NCI-H1092 treated with DMSO at 0.1 percent for 48 hours (cell line): ENCODE measurements around the gene BPIFB6.

ENCODE experiments used
- DNase-seq: peaks from one replicate; lab custom pipeline; 2025; lab: John Stamatoyannopoulos, UW

Gene BPIFB6

DNA sequence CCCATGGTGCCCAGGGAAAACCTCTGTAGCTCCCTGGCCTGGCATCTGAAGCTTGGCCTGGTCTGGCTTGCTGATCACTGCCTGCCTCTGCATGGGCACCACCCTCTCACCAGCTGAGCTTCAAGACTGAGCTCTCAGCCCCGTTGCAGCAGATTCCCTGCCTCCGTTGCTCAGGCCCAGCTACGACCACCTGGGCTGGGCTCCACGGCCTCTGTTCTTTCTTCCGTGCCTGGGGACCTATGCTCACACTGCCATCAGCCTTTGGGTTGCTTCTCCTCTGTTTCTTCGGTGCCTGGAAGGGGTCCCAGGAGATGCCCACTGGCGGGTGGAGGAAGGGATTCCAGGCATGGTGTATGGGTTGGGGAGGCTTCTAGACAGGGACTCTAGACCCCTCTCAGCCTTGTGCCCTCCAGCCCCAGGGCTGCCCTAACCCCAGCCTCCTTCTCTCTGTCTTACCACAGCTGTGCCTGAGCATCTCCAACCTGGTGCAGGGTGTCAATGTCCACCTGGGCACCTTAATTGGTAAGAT lies 14.8 kb upstream of the BPIFB6 start:
- DNase-seq, result no peak

- DNase-seq, result no peak
These were observed 13.9 kb upstream of the BPIFB6 start for GRCh38 chr20:33017542-33017941.

DNA sequence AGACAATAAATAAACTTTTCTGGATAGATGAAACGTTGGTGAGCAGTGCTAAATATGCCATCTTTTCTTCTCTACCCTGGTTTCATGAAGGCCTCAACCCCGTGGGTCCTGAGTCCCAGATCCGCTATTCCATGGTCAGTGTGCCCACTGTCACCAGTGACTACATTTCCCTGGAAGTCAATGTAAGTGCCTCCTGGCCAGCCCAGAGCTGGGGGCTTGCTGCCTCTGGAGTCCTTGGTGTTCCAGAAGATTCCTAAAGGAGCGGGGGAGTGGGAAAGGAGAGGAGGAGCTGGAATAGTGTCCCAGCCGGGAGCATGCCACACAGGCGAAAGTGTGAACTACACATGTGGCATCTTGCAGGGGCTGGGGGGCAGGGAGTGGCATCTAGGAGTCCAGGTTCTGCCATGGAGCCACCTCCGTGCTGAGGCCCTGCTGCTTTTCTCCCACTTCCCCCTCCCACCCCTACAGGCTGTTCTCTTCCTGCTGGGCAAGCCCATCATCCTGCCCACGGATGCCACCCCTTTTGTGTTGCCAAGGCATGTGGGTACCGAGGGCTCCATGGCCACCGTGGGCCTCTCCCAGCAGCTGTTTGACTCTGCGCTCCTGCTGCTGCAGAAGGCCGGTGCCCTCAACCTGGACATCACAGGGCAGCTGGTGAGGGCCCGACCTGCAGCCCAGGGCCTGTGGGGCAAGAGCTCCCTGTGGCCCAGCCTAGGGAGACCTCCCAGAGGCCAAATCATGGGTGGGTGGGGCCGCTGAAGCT lies 13.1 kb upstream of the BPIFB6 start:
- DNase-seq, result no peak

DNA sequence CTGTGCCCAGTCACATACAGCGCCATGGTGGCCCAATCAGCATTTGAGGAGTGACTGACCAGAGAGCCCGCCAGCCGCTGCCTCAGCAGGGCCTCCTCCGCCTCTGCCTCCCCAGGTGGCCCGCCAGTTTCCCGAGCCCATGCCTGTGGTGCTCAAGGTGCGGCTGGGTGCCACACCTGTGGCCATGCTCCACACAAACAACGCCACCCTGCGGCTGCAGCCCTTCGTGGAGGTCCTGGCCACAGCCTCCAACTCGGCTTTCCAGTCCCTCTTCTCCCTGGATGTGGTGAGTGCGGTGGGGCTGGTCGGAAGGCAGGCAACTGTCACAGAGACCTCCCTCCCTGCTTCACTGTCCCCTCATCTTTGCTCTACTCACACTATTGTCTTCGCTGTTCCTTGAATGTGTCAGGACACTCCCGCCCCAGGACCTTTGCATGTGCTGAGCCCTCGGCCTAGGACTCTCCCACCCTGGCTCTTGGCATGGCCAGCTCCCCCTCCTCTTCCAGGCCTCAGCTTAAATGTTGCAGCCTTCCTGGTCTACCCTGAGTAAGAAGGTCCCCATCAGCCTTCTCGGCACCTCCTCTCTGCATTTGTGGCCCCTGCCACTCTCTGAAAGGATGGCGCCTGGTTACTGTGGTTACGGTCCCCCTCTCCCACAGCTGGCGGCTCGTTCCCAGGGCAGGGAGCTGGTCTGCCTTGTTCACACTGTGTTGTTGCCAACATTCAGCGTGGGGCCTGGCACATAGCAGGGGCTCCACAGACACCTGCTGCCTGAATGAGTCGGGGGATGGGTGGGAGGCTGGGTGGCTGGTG lies 11.8 kb upstream of the BPIFB6 start:
- DNase-seq, result no peak

GRCh38 chr20:33020278-33021161 lies 10.9 kb upstream of the BPIFB6 start:
- no peak for DNase-seq

GRCh38 chr20:33021879-33022278 lies 9.6 kb upstream of the BPIFB6 start:
- no peak for DNase-seq

GRCh38 chr20:33022289-33022688 lies 9.2 kb upstream of the BPIFB6 start:
- DNase-seq, result no peak

- no peak for DNase-seq
These were observed 8.6 kb upstream of the BPIFB6 start for GRCh38 chr20:33022694-33023438.

GRCh38 chr20:33023439-33024242 lies 7.8 kb upstream of the BPIFB6 start:
- DNase-seq, result no peak

DNA sequence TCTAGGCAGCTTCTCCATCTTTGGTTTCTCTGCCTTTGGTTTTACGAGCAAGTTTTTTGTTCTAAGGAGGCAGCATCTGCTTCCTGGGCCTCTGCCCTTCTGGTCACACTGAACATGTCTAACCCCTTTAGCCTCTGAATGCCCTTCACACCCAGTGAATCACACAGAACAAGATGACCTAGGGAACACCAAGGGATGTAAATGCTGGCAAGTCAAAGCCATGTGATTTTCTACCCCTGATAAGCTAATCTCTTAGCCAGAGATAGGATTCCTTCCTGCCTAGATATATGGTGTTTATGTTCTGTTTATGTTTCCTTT lies 7.2 kb upstream of the BPIFB6 start:
- DNase-seq, result no peak

GRCh38 chr20:33024609-33025317 lies 6.7 kb upstream of the BPIFB6 start:
- no peak for DNase-seq

GRCh38 chr20:33025318-33025876 lies 6.1 kb upstream of the BPIFB6 start:
- DNase-seq, result no peak

DNA sequence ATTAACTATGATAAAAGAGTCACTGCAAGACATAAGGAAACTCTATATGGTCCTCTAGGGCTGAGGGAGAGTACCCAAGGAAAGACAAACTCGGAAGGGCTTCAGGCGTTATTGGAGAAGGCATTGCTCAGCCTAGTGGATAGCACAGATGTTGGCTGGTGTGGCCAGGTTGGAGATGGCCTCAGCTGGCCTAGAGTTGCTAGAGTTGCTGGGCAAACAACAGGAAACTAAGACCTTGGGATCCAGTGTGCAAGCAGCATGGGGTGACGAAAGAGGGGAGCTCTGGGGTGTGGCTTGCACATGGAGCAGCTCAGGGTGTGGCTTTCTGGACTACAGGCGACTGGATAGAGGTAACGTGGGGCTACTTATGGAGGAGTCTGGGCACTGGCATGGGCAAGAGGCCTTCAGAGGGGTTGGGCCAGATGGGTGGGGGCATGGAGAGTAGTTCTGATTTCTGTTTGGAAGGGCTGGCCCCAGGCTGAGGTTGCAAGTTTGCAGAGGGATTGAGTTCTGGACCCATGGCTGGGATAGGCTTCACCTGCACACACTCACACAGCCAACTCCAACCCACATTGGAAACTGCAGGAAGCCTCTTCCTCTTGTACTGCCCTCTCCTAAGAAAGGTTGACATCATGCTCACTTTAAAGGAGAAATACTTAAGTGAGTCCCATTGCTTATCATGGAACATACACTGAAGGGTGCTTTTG lies 5.2 kb upstream of the BPIFB6 start:
- no peak for DNase-seq

DNA sequence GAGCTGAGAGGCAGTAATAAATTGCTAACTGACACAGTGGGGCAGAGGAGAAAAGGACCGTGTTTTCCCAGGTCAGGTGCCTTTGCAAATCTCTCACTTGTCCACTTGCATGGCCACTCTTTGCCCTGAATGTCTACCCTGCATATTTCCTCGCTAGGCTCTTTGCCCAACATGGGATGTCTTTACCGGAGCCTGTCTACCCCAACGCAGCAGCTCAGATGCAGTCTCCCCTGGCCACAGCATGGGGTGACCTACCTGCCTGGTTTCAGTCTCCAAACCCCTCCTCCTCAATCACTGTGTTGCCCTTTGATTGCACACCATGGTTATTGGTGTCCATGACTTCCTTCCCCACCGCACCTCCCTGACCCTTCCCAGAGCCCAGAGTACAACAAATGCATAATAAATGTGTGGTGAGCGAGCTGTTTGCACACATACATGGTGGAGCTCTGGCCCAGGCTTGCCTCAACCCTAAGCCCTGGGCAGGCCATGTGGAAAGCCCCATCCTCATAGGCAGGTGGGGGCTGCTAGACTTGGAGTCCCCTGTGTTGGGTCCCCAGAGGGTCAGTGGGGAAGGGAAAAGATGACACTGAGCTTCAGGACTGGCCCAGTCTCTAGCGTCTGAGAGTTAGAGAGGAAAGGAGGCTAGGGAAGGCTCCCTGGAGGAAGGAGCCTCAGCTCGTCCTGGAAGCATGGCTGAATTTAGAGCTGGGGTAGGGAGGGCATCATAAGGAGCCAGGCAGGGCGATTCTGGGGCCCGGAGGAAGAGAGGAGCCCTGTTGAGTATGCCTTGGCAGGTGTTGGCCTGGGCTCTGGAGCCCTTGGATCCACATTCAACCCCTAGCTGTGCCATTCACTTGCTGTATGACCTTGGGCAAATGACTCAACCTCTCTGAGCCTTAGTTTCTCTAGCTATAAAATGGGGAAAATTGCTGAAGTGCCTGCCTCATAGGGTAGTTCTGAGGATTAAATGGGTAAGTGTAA lies 4.4 kb upstream of the BPIFB6 start:
- DNase-seq, result no peak

GRCh38 chr20:33027769-33028751 lies 3.4 kb upstream of the BPIFB6 start:
- no peak for DNase-seq

- DNase-seq, result no peak
These were observed 2.6 kb upstream of the BPIFB6 start for GRCh38 chr20:33028875-33029274.

DNA sequence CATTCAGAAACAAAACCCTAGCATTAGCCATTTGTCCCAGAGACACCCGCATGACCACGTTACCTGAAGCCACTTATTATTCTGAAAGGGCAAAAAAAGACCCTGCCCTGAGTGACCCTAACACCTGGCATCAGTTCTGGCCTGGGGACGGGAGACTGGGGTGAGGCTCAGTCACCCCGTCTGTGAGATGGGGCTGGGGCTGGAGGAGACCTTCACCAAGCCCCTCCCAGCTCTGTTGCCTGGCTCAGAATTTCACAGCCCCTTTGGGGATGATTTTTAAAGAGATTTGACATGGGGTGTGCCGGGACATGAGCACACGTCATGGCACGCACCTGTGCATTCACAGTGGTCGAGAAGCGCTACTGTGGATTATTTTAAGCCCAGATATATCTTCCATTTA lies 1.4 kb upstream of the BPIFB6 start:
- no peak for DNase-seq
